Breast epithelium (tissue), 4 donors: Measurements from ENCODE around the gene FTH1. TPM values are rescaled to one million over a fixed set of nuclear protein-coding genes. Genes with fewer than 3 reads are reported as not detected.
"Not testable (repeated sequence)": the region's sequence is repeated elsewhere in the genome, so short reads cannot be mapped to it uniquely, and the experiment has no call there.

Source experiments
- DNase-seq, 2 donors: peaks; one replicate each; pipeline ENCODE4 v3.0.0-alpha.2; 2019; ENCODE audit warnings: low spot score in 2 of 2
- H3K27ac ChIP-seq, 2 donors: fragments of 200-600 bp; sonication (generic) in 1 of 2; one replicate each; pipeline ENCODE4 v1.5.1; 2016 to 2019; ENCODE audit warnings: mild to moderate bottlenecking in 1 of 2
- H3K27me3 ChIP-seq, 2 donors: fragments of 200-600 bp; sonication (generic) in 1 of 2; one replicate each; pipeline versions ENCODE4 v1.5.1 to v1.6.0; 2017 to 2019; ENCODE audit warnings: control low read depth in 1 of 2, mild to moderate bottlenecking in 1 of 2
- H3K36me3 ChIP-seq: fragments of 200-600 bp; one replicate; pipeline ENCODE4 v1.5.1; 2019
- H3K4me1 ChIP-seq, 2 donors: fragments of 200-600 bp; sonication (generic); one replicate each; pipeline ENCODE4 v1.5.1; 2016 to 2019; ENCODE audit warnings: control low read depth in 1 of 2
- H3K4me3 ChIP-seq, 3 donors: fragments of 200-600 bp; sonication (generic); 1 replicate in 2 of 3; 2 replicates in 1 of 3; pipeline ENCODE4 v1.5.1; 2016 to 2019; ENCODE audit warnings: mild to moderate bottlenecking in 3 of 3, moderate library complexity in 2 of 3
- H3K9me3 ChIP-seq, 2 donors: fragments of 200-600 bp; sonication (generic) in 1 of 2; one replicate each; pipeline ENCODE4 v1.5.1; 2016 to 2019; ENCODE audit warnings: control low read depth in 1 of 2
- CTCF ChIP-seq, 3 donors: fragments of 450-650 bp; IDR thresholded peaks; one replicate each; pipeline ENCODE4 v1.5.1; 2016 to 2017; ENCODE audit warnings: antibody characterized with exemption in 3 of 3, mild to moderate bottlenecking in 3 of 3, moderate library complexity in 3 of 3
- POLR2A ChIP-seq: fragments of 450-650 bp; IDR thresholded peaks from one replicate; pipeline ENCODE4 v1.6.1; 2016; ENCODE audit warnings: antibody characterized with exemption, mild to moderate bottlenecking, moderate library complexity
- POLR2AphosphoS5 ChIP-seq, 3 donors: sonication (generic); formaldehyde crosslinking; IDR thresholded peaks; one replicate each; pipeline ENCODE4 v1.6.1; 2017; ENCODE audit warnings: antibody characterized with exemption in 3 of 3
- intact Hi-C: fragments of 100-400 bp; cut with DNase I; formaldehyde crosslinking; loops from one replicate; pipeline ENCODE4 v1.15.1; 2023; ENCODE audit warnings: low total_unique reads
- total RNA-seq, 3 donors: library from RNA; depleted of rRNA; stranded (reverse); fragments of >200 nt; gene quantifications; one replicate each; pipeline ENCODE4 v1.1.0, GENCODE V29; 2016

FTH1 gene
- total RNA-seq, 3 donors from 2014 or later: 2,151 to 6,439 (median 3,491) TPM

DNA sequence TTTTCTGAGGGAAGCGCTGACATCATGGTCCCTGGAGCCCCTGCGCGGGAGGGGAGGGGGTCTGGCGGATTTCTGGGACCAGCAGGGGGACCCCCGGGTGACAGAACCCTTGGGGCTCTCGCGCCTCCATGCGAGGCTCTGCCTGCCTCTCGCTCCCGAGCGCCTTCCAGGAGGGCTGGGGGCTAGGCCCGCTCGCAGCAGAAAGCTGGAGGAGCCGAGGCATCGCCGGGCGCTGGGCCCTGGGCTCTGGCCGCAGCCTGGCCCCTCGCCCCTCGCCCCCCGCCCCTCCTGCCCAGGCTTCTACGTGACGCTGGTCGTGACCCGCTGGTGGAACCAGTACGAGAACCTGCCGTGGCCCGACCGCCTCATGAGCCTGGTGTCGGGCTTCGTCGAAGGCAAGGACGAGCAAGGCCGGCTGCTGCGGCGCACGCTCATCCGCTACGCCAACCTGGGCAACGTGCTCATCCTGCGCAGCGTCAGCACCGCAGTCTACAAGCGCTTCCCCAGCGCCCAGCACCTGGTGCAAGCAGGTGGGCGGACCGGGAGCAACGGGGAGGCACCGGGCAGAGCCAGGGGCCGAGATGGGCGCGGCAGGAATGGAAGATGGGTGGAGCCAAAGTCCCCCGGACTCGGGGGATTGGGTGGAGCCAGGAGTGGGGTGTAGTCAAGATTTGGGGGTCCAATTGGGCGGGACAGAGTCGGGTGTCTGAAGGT lies 11.9 kb downstream of the FTH1 start:
- Histone ChIP-seq H3K9me3 (no peaks in the 10 kb centered on the region), H3K27me3 (no peaks in the 10 kb centered on the region), H3K27ac (peak overlapping the region; percentile 73 to 95), H3K4me3 (peak overlapping the region; percentile 47 to 80 (median 47)), H3K36me3 (no peaks in the 10 kb centered on the region), H3K4me1 (peaks cover 0 to 7% of the 10 kb centered on the region in 2 donors)
- TF ChIP-seq POLR2A: no peak
- TF ChIP-seq CTCF (IDR thresholded peaks at IDR 0.05): no peak
- peak in 1 of 3 donors; percentile 35 for TF ChIP-seq POLR2AphosphoS5 (IDR thresholded peaks at IDR 0.05)
- intact Hi-C loops: loop anchor here (10.0 kb wide), 1 partner anchor 129 kb away; no protein-coding TSS in a partner anchor
- no peak for DNase-seq

DNA sequence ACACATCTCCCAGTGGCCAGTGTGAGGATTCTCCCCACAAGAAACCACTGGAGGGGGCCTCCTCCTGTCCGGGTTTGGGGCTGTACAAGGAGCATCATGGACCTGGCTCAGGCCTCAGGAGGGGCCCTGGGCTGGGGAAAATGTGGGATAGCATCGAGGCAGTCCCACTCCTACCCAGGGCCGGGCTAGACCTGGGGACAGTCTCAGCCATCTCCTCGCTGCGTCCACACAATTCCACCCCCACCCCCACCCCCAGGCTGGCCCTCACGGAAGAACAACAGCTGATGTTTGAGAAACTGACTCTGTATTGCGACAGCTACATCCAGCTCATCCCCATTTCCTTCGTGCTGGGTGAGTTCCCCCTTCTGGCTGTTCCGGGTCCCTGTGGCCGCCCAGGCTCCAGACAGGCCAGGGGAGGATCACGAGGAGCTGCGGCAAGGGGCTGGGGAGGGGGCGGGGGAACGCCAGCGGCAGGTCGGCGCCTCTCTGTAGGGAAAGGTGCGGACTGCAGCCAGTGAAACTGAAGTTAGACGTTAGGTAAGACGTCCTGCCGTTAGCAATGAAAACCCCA lies 12.5 kb downstream of the FTH1 start:
- Histone ChIP-seq H3K4me3 (peak overlapping the region; percentile 47 to 80 (median 47)), H3K4me1 (peaks cover 0 to 7% of the 10 kb centered on the region in 2 donors), H3K27me3 (no peaks in the 10 kb centered on the region), H3K9me3 (no peaks in the 10 kb centered on the region), H3K27ac (peak overlapping the region; percentile 73 to 95), H3K36me3 (no peaks in the 10 kb centered on the region)
- peak in 1 of 2 donors; percentile 64 for DNase-seq
- TF ChIP-seq POLR2AphosphoS5 (IDR thresholded peaks at IDR 0.05) (peak; percentile 68 to 75 (median 75)), POLR2A (no peak), CTCF (IDR thresholded peaks at IDR 0.05) (peak in 1 of 3 donors; percentile 2)
- intact Hi-C loops: loop anchor here (10.0 kb wide), 1 partner anchor 130 kb away; no protein-coding TSS in a partner anchor

DNA sequence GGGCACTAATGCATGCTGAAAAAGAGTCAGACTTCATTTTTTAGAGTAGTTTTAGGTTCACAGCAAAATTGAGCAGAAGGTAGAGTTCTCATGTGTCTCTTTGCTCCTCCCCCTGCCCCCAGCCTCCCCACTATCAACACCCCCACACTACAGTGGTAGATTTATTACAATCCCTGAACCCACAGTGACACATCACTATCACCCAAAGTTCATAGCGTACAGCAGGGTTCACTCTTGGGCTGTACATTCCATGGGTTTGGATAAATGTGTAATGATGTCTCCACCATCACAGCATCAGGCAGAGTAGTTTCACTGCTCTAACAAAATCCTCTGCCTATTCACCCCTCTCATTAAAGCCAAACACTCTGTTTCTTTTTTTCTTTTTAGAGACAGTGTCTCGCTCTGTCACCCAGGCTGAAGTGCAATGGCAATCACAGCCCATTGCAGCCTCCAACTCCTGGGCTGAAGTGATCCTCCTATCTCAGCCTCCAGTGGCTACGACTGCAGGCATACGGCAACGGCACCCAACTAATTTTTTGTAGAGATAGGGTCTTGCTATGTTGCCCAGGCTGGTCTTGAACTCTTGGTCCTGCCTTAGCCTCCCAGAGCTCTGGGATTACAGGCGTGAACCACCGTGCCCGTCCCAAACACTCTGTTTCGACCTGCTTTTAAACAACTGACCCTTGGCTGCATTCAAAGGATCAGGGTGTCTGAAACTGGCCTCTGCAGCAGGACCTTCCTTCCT lies 13.2 kb downstream of the FTH1 start:
- DNase-seq: no peak
- Histone ChIP-seq H3K36me3 (no peaks in the 10 kb centered on the region), H3K27me3 (no peaks in the 10 kb centered on the region), H3K9me3 (no peaks in the 10 kb centered on the region), H3K4me3 (peak overlapping the region; percentile 47 to 80 (median 47)), H3K4me1 (peaks cover 0 to 7% of the 10 kb centered on the region in 2 donors), H3K27ac (peak overlapping the region; percentile 73 to 95)
- intact Hi-C loops: loop anchor here (10.0 kb wide), 1 partner anchor 131 kb away; no protein-coding TSS in a partner anchor
- TF ChIP-seq CTCF (IDR thresholded peaks at IDR 0.05): peak in 1 of 3 donors; percentile 8
- TF ChIP-seq POLR2AphosphoS5 (IDR thresholded peaks at IDR 0.05): no peak

GRCh38 chr11:61953632-61954031 lies 13.8 kb downstream of the FTH1 start:
- H3K27ac ChIP-seq, DNase-seq, H3K4me1 ChIP-seq, H3K4me3 ChIP-seq, H3K9me3 ChIP-seq, H3K36me3 ChIP-seq, H3K27me3 ChIP-seq: not testable (repeated sequence)
- intact Hi-C loops: loop anchor here (10.0 kb wide), 1 partner anchor 131 kb away; no protein-coding TSS in a partner anchor

- no peak overlapping the region for H3K27ac ChIP-seq
- no peaks in the 10 kb centered on the region for H3K36me3 ChIP-seq
- DNase-seq: no peak
- no peaks in the 10 kb centered on the region for H3K27me3 ChIP-seq
- intact Hi-C loops: loop anchor here (10.0 kb wide), 1 partner anchor 132 kb away; no protein-coding TSS in a partner anchor
- TF ChIP-seq POLR2A (no peak), CTCF (IDR thresholded peaks at IDR 0.05) (no peak), POLR2AphosphoS5 (IDR thresholded peaks at IDR 0.05) (no peak)
- peaks cover 0 to 7% of the 10 kb centered on the region in 2 donors for H3K4me1 ChIP-seq
- H3K9me3 ChIP-seq: no peaks in the 10 kb centered on the region
- H3K4me3 ChIP-seq: no peak overlapping the region
Observed at GRCh38 chr11:61952882-61953281, 14.6 kb downstream of the FTH1 start.
